Endothelial cell of umbilical vein (primary cell): ENCODE data around the gene ADGRG3. TPM values are rescaled to one million over a fixed set of nuclear protein-coding genes. Genes with fewer than 3 reads are reported as not detected.

ENCODE experiments used
- BruUV-seq: library from RNA; stranded (reverse); fragments of 400-500 nt; replicated peaks from 2 replicates; lab custom pipeline; 2021; lab: Mats Ljungman, UMichigan
- CTCF ChIA-PET: fragments of 300-600, 350-600 bp; sonication (Branson Sonifier 250); formaldehyde crosslinking; loops from one replicate; lab custom pipeline; 2021; ENCODE audit warnings: antibody characterized with exemption, inconsistent platforms; lab: Charles Lee
- POLR2A ChIA-PET: fragments of 300-600, 350-600 bp; sonication (Branson Sonifier 250); formaldehyde crosslinking; loops from one replicate; lab custom pipeline; 2021; ENCODE audit warnings: antibody characterized with exemption, inconsistent platforms; lab: Charles Lee
- DNase-seq: peaks from one replicate; pipeline ENCODE4 v3.0.0-alpha.2; 2011; ENCODE audit warnings: low read depth, low spot score
- FAIRE-seq: peaks from 2 replicates; lab custom pipeline; 2011; peaks lifted over from hg19 to GRCh38; lab: Jason Lieb, UNC
- H2AFZ ChIP-seq: 2 replicates; pipeline ENCODE4 v1.6.0; 2012; ENCODE audit warnings: low read depth, low read length, control low read depth, inconsistent platforms
- H3K27ac ChIP-seq: 2 replicates; pipeline ENCODE4 v1.5.1; 2011; ENCODE audit warnings: low read depth, mild to moderate bottlenecking, control low read depth, low read length, moderate library complexity; ENCODE audit not compliant: insufficient read depth
- H3K27me3 ChIP-seq, 2 experiments: 2 replicates each; pipeline versions ENCODE4 v1.6.0 to v1.6.1; 2011; ENCODE audit warnings: low read length in 2 of 2, mixed read lengths in 1 of 2; ENCODE audit not compliant: control insufficient read depth in 2 of 2, insufficient read depth in 2 of 2
- H3K36me3 ChIP-seq, 2 experiments: 2 replicates in 1 of 2; 3 replicates in 1 of 2; pipeline ENCODE4 v1.5.1; 2011; ENCODE audit warnings: low read length in 2 of 2, mild to moderate bottlenecking in 1 of 2, moderate library complexity in 1 of 2; ENCODE audit not compliant: control insufficient read depth in 2 of 2, insufficient read depth in 2 of 2; ENCODE audit errors: extremely low read depth in 1 of 2
- H3K4me1 ChIP-seq: 3 replicates; pipeline ENCODE4 v1.5.1; 2011; ENCODE audit warnings: mild to moderate bottlenecking, low read length; ENCODE audit not compliant: control insufficient read depth, insufficient read depth; ENCODE audit errors: extremely low read depth
- H3K4me2 ChIP-seq: 2 replicates; pipeline ENCODE4 v1.6.1; 2011; ENCODE audit warnings: low read length, control low read depth, mixed read lengths; ENCODE audit not compliant: insufficient read depth
- H3K4me3 ChIP-seq, 3 experiments: fragments of 200-600 bp in 1 of 3; sonication (generic), shearing (Covaris generic) in 1 of 3; replicated peaks in 1 of 3; 2 replicates each; pipeline ENCODE4 v1.5.1; 2011 to 2016; ENCODE audit warnings: control low read depth in 3 of 3, low read length in 3 of 3, mild to moderate bottlenecking in 2 of 3, inconsistent platforms in 1 of 3, low read depth in 1 of 3, moderate library complexity in 1 of 3; ENCODE audit not compliant: insufficient read depth in 1 of 3
- H3K79me2 ChIP-seq: 2 replicates; pipeline ENCODE4 v1.6.0; 2012; ENCODE audit warnings: low read length, inconsistent platforms; ENCODE audit not compliant: control insufficient read depth, insufficient read depth
- H3K9ac ChIP-seq: replicated peaks from 2 replicates; pipeline ENCODE3; 2011; ENCODE audit warnings: low read length, control low read depth; ENCODE audit not compliant: insufficient read depth; ENCODE audit errors: extremely low read depth
- H3K9me1 ChIP-seq: replicated peaks from 3 replicates; pipeline ENCODE4 v1.6.0; 2011; ENCODE audit warnings: mild to moderate bottlenecking, low read length; ENCODE audit not compliant: control insufficient read depth, insufficient read depth; ENCODE audit errors: extremely low read depth
- H3K9me3 ChIP-seq: replicated peaks from 2 replicates; pipeline ENCODE4 v1.5.1; 2012; ENCODE audit warnings: low read length, inconsistent platforms; ENCODE audit not compliant: control insufficient read depth, insufficient read depth
- H4K20me1 ChIP-seq: replicated peaks from 2 replicates; pipeline ENCODE3; 2011; ENCODE audit warnings: mild to moderate bottlenecking, low read length; ENCODE audit not compliant: control insufficient read depth, insufficient read depth; ENCODE audit errors: extremely low read depth
- EZH2 ChIP-seq: IDR thresholded peaks from 2 replicates; pipeline ENCODE4 v1.6.1; 2012; ENCODE audit warnings: borderline replicate concordance, low read depth, mild to moderate bottlenecking, moderate library complexity, low read length, inconsistent platforms; ENCODE audit not compliant: severe bottlenecking
- FOS ChIP-seq: IDR thresholded peaks from 2 replicates; pipeline ENCODE4 v1.6.1; 2011; ENCODE audit warnings: mild to moderate bottlenecking, low read length, moderate library complexity, borderline replicate concordance; ENCODE audit not compliant: insufficient read depth
- JUN ChIP-seq: IDR thresholded peaks from 2 replicates; pipeline ENCODE4 v1.6.1; 2011; ENCODE audit warnings: borderline replicate concordance, low read depth; ENCODE audit not compliant: insufficient read length, insufficient read depth
- MYC ChIP-seq: IDR thresholded peaks from one replicate; pipeline ENCODE4 v1.6.1; 2011; ENCODE audit warnings: mild to moderate bottlenecking, low read depth, low read length
- POLR2AphosphoS5 ChIP-seq: IDR thresholded peaks from 2 replicates; pipeline ENCODE4 v1.6.1; 2012; ENCODE audit warnings: low read depth, mild to moderate bottlenecking, control low read depth, low read length, moderate library complexity; ENCODE audit not compliant: insufficient read depth
- dilution Hi-C: fragments of 300-500 bp; cut with MboI; formaldehyde crosslinking; loops from one replicate; pipeline ENCODE4 v1.15.0; 2019; ENCODE audit warnings: low sequenced_read_pairs; ENCODE audit not compliant: extremely low pct_ligation_motif_present
- intact Hi-C: fragments of 100-400 bp; cut with micrococcal nuclease; formaldehyde crosslinking; loops from one replicate; pipeline ENCODE4 v1.10.0; 2022
- polyA plus RNA-seq, 4 experiments: library from polyadenylated mRNA; depleted of rRNA in 3 of 4; stranded (reverse) in 3 of 4; unstranded in 1 of 4; fragments of >200 nt; gene quantifications; 2 replicates each; pipeline versions ENCODE4 v1.2.1 to v1.2.3, GENCODE V29; 2011 to 2012; ENCODE audit warnings: missing spikeins in 1 of 4
- total RNA-seq: library from RNA; stranded (reverse); gene quantifications from 2 replicates; pipeline ENCODE4 v1.2.3, GENCODE V29; 2021
- TF ChIP-seq, protein P1 (sequence below), 2 donors: IDR thresholded peaks; 1 replicate in 1 of 2; 2 replicates in 1 of 2; pipeline ENCODE4 v1.5.1; 2011; ENCODE audit warnings: low read length in 2 of 2, mild to moderate bottlenecking in 2 of 2, moderate library complexity in 2 of 2, control low read depth in 1 of 2, inconsistent platforms in 1 of 2, low read depth in 1 of 2; ENCODE audit not compliant: insufficient read depth in 1 of 2; ENCODE audit errors: extremely low read depth in 1 of 2
- TF ChIP-seq, protein P2 (sequence below): IDR thresholded peaks from 2 replicates; pipeline ENCODE4 v1.6.1; 2011; ENCODE audit not compliant: insufficient read depth, insufficient read length

Gene ADGRG3
- total and polyA plus RNA-seq, 2 donors (not counting 3 experiments of a cell fraction or from before 2014, with no cell fraction given) = not detected

DNA sequence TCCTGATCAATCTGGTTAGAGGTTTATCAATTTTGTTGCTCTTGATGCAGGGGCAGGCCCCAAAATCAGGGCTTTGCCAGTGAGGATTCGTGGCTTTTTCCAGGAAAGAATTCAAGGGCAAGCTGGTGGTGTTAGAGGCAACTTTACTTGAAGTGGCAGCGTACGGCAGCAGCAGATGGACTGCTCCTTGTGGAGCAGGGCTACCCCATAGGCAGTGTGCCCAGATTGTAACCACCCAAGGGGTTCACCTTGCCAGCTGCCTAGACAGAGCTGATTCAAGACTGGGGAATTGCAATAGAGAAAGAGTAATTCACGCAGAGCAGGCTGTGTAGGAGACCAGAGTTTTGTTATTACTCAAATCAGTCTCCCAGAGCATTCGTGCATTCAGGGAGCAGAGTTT is 43.2 kb downstream of the ADGRG3 start:
- Histone ChIP-seq H2AFZ (no peak overlapping the region), H3K9me3 (no peaks in the 10 kb centered on the region), H3K9me1 (no peaks in the 10 kb centered on the region), H3K27me3 (peaks cover 20 to 34% of the 10 kb centered on the region in 2 experiments), H3K9ac (no peak overlapping the region), H3K27ac (no peak overlapping the region), H3K4me1 (no peaks in the 10 kb centered on the region), H4K20me1 (no peaks in the 10 kb centered on the region), H3K4me3 (no peak overlapping the region), H3K4me2 (no peak overlapping the region), H3K36me3 (no peaks in the 10 kb centered on the region), H3K79me2 (no peaks in the 10 kb centered on the region)
- no peak for DNase-seq
- ChIA-PET CTCF (interaction anchor here (0.8 to 3.3 kb wide), 4 partner anchors 12 to 135 kb away, joined by 3 to 21 read pairs (median 8); no protein-coding TSS in a partner anchor), POLR2A (no interaction called here)
- BruUV-seq = no TSS peak
- TF ChIP-seq, protein P1, sequence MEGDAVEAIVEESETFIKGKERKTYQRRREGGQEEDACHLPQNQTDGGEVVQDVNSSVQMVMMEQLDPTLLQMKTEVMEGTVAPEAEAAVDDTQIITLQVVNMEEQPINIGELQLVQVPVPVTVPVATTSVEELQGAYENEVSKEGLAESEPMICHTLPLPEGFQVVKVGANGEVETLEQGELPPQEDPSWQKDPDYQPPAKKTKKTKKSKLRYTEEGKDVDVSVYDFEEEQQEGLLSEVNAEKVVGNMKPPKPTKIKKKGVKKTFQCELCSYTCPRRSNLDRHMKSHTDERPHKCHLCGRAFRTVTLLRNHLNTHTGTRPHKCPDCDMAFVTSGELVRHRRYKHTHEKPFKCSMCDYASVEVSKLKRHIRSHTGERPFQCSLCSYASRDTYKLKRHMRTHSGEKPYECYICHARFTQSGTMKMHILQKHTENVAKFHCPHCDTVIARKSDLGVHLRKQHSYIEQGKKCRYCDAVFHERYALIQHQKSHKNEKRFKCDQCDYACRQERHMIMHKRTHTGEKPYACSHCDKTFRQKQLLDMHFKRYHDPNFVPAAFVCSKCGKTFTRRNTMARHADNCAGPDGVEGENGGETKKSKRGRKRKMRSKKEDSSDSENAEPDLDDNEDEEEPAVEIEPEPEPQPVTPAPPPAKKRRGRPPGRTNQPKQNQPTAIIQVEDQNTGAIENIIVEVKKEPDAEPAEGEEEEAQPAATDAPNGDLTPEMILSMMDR (IDR thresholded peaks at IDR 0.05; ENCODE audit: extremely low read depth in 1 of 2, insufficient read depth in 1 of 2, low read depth in 1 of 2, low read length in 2 of 2) = no peak
- TF ChIP-seq POLR2AphosphoS5 (no peak), EZH2 (no peak), JUN (no peak), FOS (no peak), MYC (no peak)
- TF ChIP-seq, protein P2, sequence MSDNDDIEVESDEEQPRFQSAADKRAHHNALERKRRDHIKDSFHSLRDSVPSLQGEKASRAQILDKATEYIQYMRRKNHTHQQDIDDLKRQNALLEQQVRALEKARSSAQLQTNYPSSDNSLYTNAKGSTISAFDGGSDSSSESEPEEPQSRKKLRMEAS = no peak
- FAIRE-seq = no peak
- intact Hi-C loops (no loop called here), dilution Hi-C loops (no loop called here)
